HEK293 (cell line): ENCODE results near the gene STK24.

Source experiments
- CTCF ChIA-PET: fragments of 350-600 bp; formaldehyde crosslinking; extraction: SDS; loops from one replicate; lab custom pipeline; 2021; ENCODE audit warnings: antibody characterized with exemption; lab: Yijun Ruan, JAX
- POLR2A ChIA-PET: fragments of 300-600 bp; formaldehyde crosslinking; extraction: SDS; loops from one replicate; lab custom pipeline; 2020; ENCODE audit warnings: antibody characterized with exemption, inconsistent platforms; lab: Yijun Ruan, JAX
- H3K27ac ChIP-seq: fragments of 200-500 bp; sonication (Bioruptor generic); 2 replicates; pipeline ENCODE4 v1.5.1; 2014; ENCODE audit warnings: low read depth, low read length, control low read depth, inconsistent platforms; ENCODE audit errors: extremely low read depth
- H3K36me3 ChIP-seq, 2 experiments: fragments of 200-500 bp in 1 of 2; sonication (Bioruptor generic) in 1 of 2; 1 replicate in 1 of 2; 2 replicates in 1 of 2; pipeline ENCODE4 v1.5.1; 2014 to 2017; ENCODE audit warnings: inconsistent platforms in 2 of 2, low read length in 2 of 2; ENCODE audit not compliant: control insufficient read depth in 2 of 2, insufficient read depth in 1 of 2
- H3K4me1 ChIP-seq: fragments of 200-500 bp; sonication (Bioruptor generic); 2 replicates; pipeline ENCODE4 v1.5.1; 2014; ENCODE audit warnings: mild to moderate bottlenecking, low read length, inconsistent platforms; ENCODE audit not compliant: control insufficient read depth, insufficient read depth
- H3K4me3 ChIP-seq: 2 replicates; pipeline ENCODE4 v1.5.1; 2011; ENCODE audit warnings: low read depth, mild to moderate bottlenecking, control low read depth, low read length, moderate library complexity
- H3K9me3 ChIP-seq: fragments of 200-500 bp; sonication (Bioruptor generic); 2 replicates; pipeline ENCODE4 v1.5.1; 2014; ENCODE audit warnings: low read depth, low read length, inconsistent platforms; ENCODE audit not compliant: control insufficient read depth, insufficient read depth
- KLF9 ChIP-seq: fragments of 450-650 bp; formaldehyde crosslinking; IDR thresholded peaks from 2 replicates; pipeline ENCODE4 v1.5.1; 2016; ENCODE audit warnings: missing biosample characterization, missing genetic modification characterization, low read depth
- TRIM28 ChIP-seq: IDR thresholded peaks from 2 replicates; pipeline ENCODE4 v1.6.1; 2011; ENCODE audit warnings: low read length, control low read depth, borderline replicate concordance
- ZFHX2 ChIP-seq: fragments of 450-650 bp; formaldehyde crosslinking; conservative IDR thresholded peaks from 2 replicates; pipeline ENCODE4 v1.5.1; 2016; ENCODE audit warnings: missing biosample characterization, missing genetic modification characterization
- ZFP41 ChIP-seq: fragments of 450-650 bp; formaldehyde crosslinking; IDR thresholded peaks from 2 replicates; pipeline ENCODE4 v1.5.1; 2016; ENCODE audit warnings: missing biosample characterization, missing genetic modification characterization, borderline replicate concordance
- ZNF121 ChIP-seq: fragments of 450-650 bp; formaldehyde crosslinking; IDR thresholded peaks from 2 replicates; pipeline ENCODE4 v1.5.1; 2016; ENCODE audit warnings: missing biosample characterization, missing genetic modification characterization
- ZNF311 ChIP-seq: fragments of 450-650 bp; formaldehyde crosslinking; IDR thresholded peaks from 2 replicates; pipeline ENCODE4 v1.5.1; 2017; ENCODE audit warnings: missing biosample characterization, missing genetic modification characterization, borderline replicate concordance
- ZNF341 ChIP-seq: fragments of 450-650 bp; formaldehyde crosslinking; IDR thresholded peaks from 2 replicates; pipeline ENCODE4; 2016; ENCODE audit warnings: low read depth, missing biosample characterization, missing genetic modification characterization
- ZNF416 ChIP-seq: fragments of 450-650 bp; formaldehyde crosslinking; IDR thresholded peaks from 2 replicates; pipeline ENCODE4 v1.5.1; 2016; ENCODE audit warnings: missing biosample characterization, missing genetic modification characterization
- ZNF514 ChIP-seq: fragments of 450-650 bp; formaldehyde crosslinking; IDR thresholded peaks from 2 replicates; pipeline ENCODE4 v1.5.1; 2016; ENCODE audit warnings: missing biosample characterization, missing genetic modification characterization
- ZNF555 ChIP-seq: fragments of 450-650 bp; formaldehyde crosslinking; conservative IDR thresholded peaks from 2 replicates; pipeline ENCODE4 v1.5.1; 2017; ENCODE audit warnings: missing biosample characterization, mild to moderate bottlenecking, missing genetic modification characterization, inconsistent platforms
- ZNF571 ChIP-seq: fragments of 450-650 bp; formaldehyde crosslinking; IDR thresholded peaks from 2 replicates; pipeline ENCODE4 v1.5.0; 2017; ENCODE audit warnings: missing biosample characterization, missing genetic modification characterization
- ZNF621 ChIP-seq: fragments of 450-650 bp; formaldehyde crosslinking; IDR thresholded peaks from 2 replicates; pipeline ENCODE4 v1.5.1; 2017; ENCODE audit warnings: missing biosample characterization, missing genetic modification characterization
- ZNF626 ChIP-seq: fragments of 450-650 bp; sonication (Bioruptor Pico); formaldehyde crosslinking; IDR thresholded peaks from 2 replicates; pipeline ENCODE4 v1.5.1; 2018; ENCODE audit warnings: missing biosample characterization, missing genetic modification characterization, inconsistent platforms
- ZNF777 ChIP-seq: fragments of 450-650 bp; formaldehyde crosslinking; IDR thresholded peaks from 2 replicates; pipeline ENCODE4 v1.5.1; 2017; ENCODE audit warnings: missing biosample characterization, missing genetic modification characterization, borderline replicate concordance
- ZNF792 ChIP-seq: fragments of 450-650 bp; formaldehyde crosslinking; IDR thresholded peaks from 2 replicates; pipeline ENCODE4 v1.5.1; 2016; ENCODE audit warnings: missing biosample characterization, missing genetic modification characterization
- ZSCAN23 ChIP-seq: fragments of 450-650 bp; formaldehyde crosslinking; IDR thresholded peaks from 2 replicates; pipeline ENCODE4 v1.5.1; 2016; ENCODE audit warnings: missing biosample characterization, missing genetic modification characterization
- ZXDB ChIP-seq: fragments of 450-650 bp; formaldehyde crosslinking; IDR thresholded peaks from 2 replicates; pipeline ENCODE4 v1.5.1; 2016; ENCODE audit warnings: missing biosample characterization, missing genetic modification characterization
- TF ChIP-seq, protein P1 (sequence below): fragments of 450-650 bp; formaldehyde crosslinking; optimal IDR thresholded peaks from 2 replicates; pipeline ENCODE3; 2016; ENCODE audit warnings: missing biosample characterization, mild to moderate bottlenecking, missing genetic modification characterization
- TF ChIP-seq, protein P2 (sequence below): fragments of 450-650 bp; formaldehyde crosslinking; conservative IDR thresholded peaks from 2 replicates; pipeline ENCODE4 v1.5.1; 2016; ENCODE audit warnings: low read depth, missing biosample characterization, missing genetic modification characterization
- TF ChIP-seq, protein P3 (sequence below): IDR thresholded peaks from 2 replicates; pipeline ENCODE4 v1.6.1; 2011; ENCODE audit warnings: mild to moderate bottlenecking, low read depth, low read length, borderline replicate concordance
- TF ChIP-seq, protein P4 (sequence below): fragments of 450-650 bp; formaldehyde crosslinking; IDR thresholded peaks from 2 replicates; pipeline ENCODE4 v1.5.1; 2016; ENCODE audit warnings: missing biosample characterization, missing genetic modification characterization, low read depth
- TF ChIP-seq, protein P5 (sequence below): fragments of 450-650 bp; IDR thresholded peaks from 2 replicates; pipeline ENCODE4 v1.5.1; 2018; ENCODE audit warnings: missing biosample characterization, mild to moderate bottlenecking, missing genetic modification characterization

The STK24 gene

DNA sequence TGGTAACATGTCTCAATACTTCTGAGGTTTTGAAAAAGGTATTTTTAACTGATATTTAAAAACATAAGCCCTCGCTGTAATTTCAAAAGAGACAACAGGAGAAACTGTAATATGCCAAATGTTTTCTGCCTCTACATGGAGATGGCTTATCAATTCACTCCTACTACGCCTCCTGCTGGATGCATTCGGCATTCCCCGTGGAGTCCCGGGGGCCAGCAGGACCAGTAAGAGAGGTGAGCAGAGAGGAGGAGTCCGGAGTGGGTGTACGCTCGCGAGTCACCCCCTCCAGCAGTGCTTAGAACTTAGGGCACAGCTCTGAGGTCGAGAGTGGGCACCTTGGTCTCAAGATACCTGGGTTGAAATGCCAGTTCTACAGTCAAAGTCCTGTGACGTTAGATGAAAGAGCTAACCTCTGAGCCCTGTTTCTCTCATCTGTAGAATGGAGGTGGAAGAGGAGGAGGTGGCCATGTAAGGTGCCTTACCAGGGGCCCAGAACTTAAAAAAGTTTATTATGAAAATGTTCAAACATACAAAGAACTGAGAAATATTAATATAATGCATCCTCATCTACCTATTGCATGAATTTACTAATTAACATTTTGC is 110.2 kb downstream of the STK24 start (continued):
- TF ChIP-seq ZFHX2 (tag by site-specific recombination): 0 out of 2 replicates have a peak, but pooled peaks have one; percentile 21

DNA sequence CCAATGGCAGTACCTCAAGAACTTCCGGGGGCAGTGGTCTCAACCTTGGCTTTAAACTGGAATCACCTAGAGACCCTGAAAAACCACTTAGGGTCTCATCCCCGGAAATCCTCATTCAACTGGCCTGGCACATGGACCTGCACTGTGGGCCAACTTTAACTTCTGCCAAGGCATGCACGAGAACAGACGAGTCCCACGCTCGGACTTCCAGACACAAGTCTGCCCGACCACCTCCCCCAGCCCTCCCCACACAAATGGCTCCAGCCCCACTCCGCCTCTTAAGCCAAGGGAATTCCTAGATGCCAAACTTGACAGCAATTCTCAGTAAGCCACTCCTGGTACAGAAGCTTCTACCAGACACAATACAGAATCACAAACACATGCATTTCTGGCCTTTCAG is 114.0 kb downstream of the STK24 start:
- no peak for TF ChIP-seq ZNF416
- no peak for TF ChIP-seq ZNF121 (tag by site-specific recombination)
- TF ChIP-seq, protein P1, sequence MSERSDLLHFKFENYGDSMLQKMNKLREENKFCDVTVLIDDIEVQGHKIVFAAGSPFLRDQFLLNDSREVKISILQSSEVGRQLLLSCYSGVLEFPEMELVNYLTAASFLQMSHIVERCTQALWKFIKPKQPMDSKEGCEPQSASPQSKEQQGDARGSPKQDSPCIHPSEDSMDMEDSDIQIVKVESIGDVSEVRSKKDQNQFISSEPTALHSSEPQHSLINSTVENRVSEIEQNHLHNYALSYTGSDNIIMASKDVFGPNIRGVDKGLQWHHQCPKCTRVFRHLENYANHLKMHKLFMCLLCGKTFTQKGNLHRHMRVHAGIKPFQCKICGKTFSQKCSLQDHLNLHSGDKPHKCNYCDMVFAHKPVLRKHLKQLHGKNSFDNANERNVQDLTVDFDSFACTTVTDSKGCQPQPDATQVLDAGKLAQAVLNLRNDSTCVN (tag by site-specific recombination): no peak
- no peak for TF ChIP-seq ZNF514 (tag by site-specific recombination)
- no peak for TF ChIP-seq ZNF555 (tag by site-specific recombination)
- TF ChIP-seq ZNF571 (tag by site-specific recombination): no peak
- no peak for TF ChIP-seq ZNF311
- TF ChIP-seq, protein P2, sequence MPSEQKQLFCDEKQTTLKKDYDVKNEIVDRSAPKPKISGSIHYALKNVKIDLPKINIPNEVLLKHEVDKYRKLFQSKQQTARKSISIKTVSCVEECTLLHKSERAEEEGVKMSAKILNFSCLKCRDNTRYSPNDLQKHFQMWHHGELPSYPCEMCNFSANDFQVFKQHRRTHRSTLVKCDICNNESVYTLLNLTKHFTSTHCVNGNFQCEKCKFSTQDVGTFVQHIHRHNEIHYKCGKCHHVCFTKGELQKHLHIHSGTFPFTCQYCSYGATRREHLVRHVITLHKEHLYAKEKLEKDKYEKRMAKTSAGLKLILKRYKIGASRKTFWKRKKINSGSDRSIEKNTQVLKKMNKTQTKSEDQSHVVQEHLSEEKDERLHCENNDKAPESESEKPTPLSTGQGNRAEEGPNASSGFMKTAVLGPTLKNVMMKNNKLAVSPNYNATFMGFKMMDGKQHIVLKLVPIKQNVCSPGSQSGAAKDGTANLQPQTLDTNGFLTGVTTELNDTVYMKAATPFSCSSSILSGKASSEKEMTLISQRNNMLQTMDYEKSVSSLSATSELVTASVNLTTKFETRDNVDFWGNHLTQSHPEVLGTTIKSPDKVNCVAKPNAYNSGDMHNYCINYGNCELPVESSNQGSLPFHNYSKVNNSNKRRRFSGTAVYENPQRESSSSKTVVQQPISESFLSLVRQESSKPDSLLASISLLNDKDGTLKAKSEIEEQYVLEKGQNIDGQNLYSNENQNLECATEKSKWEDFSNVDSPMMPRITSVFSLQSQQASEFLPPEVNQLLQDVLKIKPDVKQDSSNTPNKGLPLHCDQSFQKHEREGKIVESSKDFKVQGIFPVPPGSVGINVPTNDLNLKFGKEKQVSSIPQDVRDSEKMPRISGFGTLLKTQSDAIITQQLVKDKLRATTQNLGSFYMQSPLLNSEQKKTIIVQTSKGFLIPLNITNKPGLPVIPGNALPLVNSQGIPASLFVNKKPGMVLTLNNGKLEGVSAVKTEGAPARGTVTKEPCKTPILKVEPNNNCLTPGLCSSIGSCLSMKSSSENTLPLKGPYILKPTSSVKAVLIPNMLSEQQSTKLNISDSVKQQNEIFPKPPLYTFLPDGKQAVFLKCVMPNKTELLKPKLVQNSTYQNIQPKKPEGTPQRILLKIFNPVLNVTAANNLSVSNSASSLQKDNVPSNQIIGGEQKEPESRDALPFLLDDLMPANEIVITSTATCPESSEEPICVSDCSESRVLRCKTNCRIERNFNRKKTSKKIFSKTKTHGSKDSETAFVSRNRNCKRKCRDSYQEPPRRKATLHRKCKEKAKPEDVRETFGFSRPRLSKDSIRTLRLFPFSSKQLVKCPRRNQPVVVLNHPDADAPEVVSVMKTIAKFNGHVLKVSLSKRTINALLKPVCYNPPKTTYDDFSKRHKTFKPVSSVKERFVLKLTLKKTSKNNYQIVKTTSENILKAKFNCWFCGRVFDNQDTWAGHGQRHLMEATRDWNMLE (tag by site-specific recombination): no peak
- no peak for TF ChIP-seq TRIM28
- no peak for TF ChIP-seq ZXDB (tag by site-specific recombination)
- CTCF ChIA-PET: no interaction called here
- peaks cover 0 to 77% of the 10 kb centered on the region in 2 experiments; a peak in 1 of 3 replicates for H3K36me3 ChIP-seq

DNA sequence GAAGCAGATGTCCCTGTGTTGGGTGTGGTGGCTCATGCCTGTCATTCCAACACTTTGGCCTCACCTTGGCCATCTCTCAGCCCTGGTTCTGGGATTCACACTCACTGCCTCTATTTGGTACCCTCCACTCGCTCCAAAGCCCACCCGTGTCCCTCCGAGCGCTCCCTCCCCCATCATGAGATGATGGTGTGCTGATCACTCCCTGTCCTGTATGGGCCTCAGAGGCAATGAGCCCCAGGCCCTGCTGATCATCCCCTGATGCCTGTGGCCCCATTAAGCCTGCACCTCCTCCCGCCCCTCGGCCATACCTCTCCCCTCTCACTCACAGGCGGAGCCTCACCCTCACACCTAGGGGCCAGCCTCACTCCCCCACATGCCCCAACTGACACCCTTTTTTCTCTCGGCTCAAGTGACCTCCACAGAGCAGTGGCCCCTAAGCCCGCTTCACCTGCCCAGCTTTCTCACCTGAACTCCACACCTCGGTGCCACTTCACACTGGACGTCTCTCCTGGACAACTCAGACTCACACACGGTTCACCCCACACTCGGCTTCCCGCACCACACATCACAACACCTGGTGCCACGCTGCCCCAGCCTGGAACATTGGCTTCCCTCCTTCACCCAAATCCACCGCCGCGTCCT is 114.5 kb downstream of the STK24 start:
- CTCF ChIA-PET: no interaction called here
- Histone ChIP-seq H3K9me3 (no peaks in the 10 kb centered on the region), H3K4me3 (no peak overlapping the region), H3K4me1 (no peaks in the 10 kb centered on the region), H3K27ac (no peak overlapping the region), H3K36me3 (peaks cover 0 to 75% of the 10 kb centered on the region in 2 experiments; a peak in 1 of 3 replicates)
- POLR2A ChIA-PET: no interaction called here
- TF ChIP-seq ZNF621 (no peak), ZFP41 (no peak), ZNF792 (tag by site-specific recombination) (no peak), ZNF626 (tag by site-specific recombination) (no peak), ZSCAN23 (no peak), ZNF777 (no peak), ZNF341 (tag by site-specific recombination) (no peak), KLF9 (tag by site-specific recombination) (no peak)
- TF ChIP-seq, protein P3, sequence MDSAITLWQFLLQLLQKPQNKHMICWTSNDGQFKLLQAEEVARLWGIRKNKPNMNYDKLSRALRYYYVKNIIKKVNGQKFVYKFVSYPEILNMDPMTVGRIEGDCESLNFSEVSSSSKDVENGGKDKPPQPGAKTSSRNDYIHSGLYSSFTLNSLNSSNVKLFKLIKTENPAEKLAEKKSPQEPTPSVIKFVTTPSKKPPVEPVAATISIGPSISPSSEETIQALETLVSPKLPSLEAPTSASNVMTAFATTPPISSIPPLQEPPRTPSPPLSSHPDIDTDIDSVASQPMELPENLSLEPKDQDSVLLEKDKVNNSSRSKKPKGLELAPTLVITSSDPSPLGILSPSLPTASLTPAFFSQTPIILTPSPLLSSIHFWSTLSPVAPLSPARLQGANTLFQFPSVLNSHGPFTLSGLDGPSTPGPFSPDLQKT: no peak
- TF ChIP-seq, protein P4, sequence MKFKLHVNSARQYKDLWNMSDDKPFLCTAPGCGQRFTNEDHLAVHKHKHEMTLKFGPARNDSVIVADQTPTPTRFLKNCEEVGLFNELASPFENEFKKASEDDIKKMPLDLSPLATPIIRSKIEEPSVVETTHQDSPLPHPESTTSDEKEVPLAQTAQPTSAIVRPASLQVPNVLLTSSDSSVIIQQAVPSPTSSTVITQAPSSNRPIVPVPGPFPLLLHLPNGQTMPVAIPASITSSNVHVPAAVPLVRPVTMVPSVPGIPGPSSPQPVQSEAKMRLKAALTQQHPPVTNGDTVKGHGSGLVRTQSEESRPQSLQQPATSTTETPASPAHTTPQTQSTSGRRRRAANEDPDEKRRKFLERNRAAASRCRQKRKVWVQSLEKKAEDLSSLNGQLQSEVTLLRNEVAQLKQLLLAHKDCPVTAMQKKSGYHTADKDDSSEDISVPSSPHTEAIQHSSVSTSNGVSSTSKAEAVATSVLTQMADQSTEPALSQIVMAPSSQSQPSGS (tag by site-specific recombination): no peak
- TF ChIP-seq, protein P5, sequence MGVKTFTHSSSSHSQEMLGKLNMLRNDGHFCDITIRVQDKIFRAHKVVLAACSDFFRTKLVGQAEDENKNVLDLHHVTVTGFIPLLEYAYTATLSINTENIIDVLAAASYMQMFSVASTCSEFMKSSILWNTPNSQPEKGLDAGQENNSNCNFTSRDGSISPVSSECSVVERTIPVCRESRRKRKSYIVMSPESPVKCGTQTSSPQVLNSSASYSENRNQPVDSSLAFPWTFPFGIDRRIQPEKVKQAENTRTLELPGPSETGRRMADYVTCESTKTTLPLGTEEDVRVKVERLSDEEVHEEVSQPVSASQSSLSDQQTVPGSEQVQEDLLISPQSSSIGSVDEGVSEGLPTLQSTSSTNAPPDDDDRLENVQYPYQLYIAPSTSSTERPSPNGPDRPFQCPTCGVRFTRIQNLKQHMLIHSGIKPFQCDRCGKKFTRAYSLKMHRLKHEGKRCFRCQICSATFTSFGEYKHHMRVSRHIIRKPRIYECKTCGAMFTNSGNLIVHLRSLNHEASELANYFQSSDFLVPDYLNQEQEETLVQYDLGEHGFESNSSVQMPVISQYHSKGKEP (tag by site-specific recombination): no peak

More for the DNA sequence above, 114.0 kb downstream of the STK24 start:
- Histone ChIP-seq H3K9me3 (no peaks in the 10 kb centered on the region), H3K4me1 (no peaks in the 10 kb centered on the region), H3K4me3 (no peak overlapping the region), H3K27ac (no peak overlapping the region)
- POLR2A ChIA-PET: no interaction called here
